ENCODE data around the gene RBM38.
"Not testable (repeated sequence)": the region's sequence is repeated elsewhere in the genome, so short reads cannot be mapped to it uniquely, and the experiment has no call there.

RBM38 gene

DNA sequence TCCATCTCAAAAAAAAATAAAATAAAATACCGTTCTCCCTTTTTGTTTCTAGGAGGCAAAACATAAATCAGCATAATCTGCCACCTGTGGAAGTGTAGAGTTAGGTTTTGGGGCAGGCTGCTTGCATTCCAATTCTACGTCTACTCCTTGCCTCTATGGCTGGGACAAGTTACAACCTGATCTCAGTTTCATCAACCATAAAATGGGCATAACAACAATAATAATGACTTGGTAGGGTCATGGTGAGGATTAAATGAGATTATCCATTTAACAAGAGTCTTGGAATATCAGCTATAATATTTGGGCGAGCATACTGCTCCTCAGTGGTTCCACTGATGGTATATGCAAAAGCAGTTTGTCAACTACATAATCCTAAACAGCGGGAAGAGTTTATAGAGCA lies 43.8 kb upstream of the RBM38 start:
- Histone ChIP-seq H2BK12ac (ENCODE audit: low read length in 2 of 2) (no peak overlapping the region), H2BK5ac (ENCODE audit: low read depth, low read length, poor library complexity, severe bottlenecking) (no peak overlapping the region), H4K91ac (ENCODE audit: low read length) (no peak overlapping the region), H3K27me3 (ENCODE audit: control insufficient read depth in 1 of 2, insufficient read depth in 1 of 2, low read length in 2 of 2) (peaks cover 0 to under 1% of the 10 kb centered on the region in 2 experiments), H3K4me1 (ENCODE audit: control insufficient read depth, insufficient read depth, low read depth, low read length) (peaks cover 3% of the 10 kb centered on the region), H3K4ac (ENCODE audit: low read depth in 1 of 2, low read length in 2 of 2) (no peak overlapping the region), H3K4me3 (ENCODE audit: insufficient read depth in 1 of 2, low read depth in 1 of 2, low read length in 2 of 2) (no peak overlapping the region), H2BK15ac (ENCODE audit: low read depth, poor library complexity, severe bottlenecking) (no peak overlapping the region), H3K36me3 (ENCODE audit: control insufficient read depth in 1 of 2, insufficient read depth in 2 of 2, low read depth in 1 of 2, low read length in 2 of 2) (no peaks in the 10 kb centered on the region), H3K23ac (ENCODE audit: low read length in 2 of 2) (no peak overlapping the region), H3K79me1 (replicated peaks; ENCODE audit: low read length, poor library complexity, severe bottlenecking) (no peaks in the 10 kb centered on the region), H3K27ac (ENCODE audit: low read length, poor library complexity, severe bottlenecking) (no peak overlapping the region), H4K8ac (ENCODE audit: low read length) (no peak overlapping the region), H3K9ac (ENCODE audit: low read length) (no peak overlapping the region), H2AK5ac (ENCODE audit: low read length, severe bottlenecking) (no peak overlapping the region), H3K14ac (ENCODE audit: low read length in 2 of 2) (no peak overlapping the region), H3K4me2 (ENCODE audit: low read length, poor library complexity, severe bottlenecking) (no peak overlapping the region), H2BK120ac (ENCODE audit: low read depth, low read length) (no peak overlapping the region), H3K9me3 (ENCODE audit: control insufficient read depth, low read length) (no peaks in the 10 kb centered on the region), H3K18ac (ENCODE audit: low read depth in 1 of 2, low read length in 2 of 2) (no peak overlapping the region), H2AFZ (ENCODE audit: low read depth, low read length) (no peak overlapping the region)
- WGBS = 88% methylated on average over 2 of the region's 4 CpGs
- DNase-seq = no peak

- DNase-seq; H3K4me2 ChIP-seq (ENCODE audit: low read length, poor library complexity, severe bottlenecking); H2BK5ac ChIP-seq (ENCODE audit: low read depth, low read length, poor library complexity, severe bottlenecking); H3K9me3 ChIP-seq (ENCODE audit: control insufficient read depth, low read length); H3K4me3 ChIP-seq (ENCODE audit: insufficient read depth in 1 of 2, low read depth in 1 of 2, low read length in 2 of 2); H3K79me1 ChIP-seq (replicated peaks; ENCODE audit: low read length, poor library complexity, severe bottlenecking); H3K14ac ChIP-seq (ENCODE audit: low read length in 2 of 2); H2BK120ac ChIP-seq (ENCODE audit: low read depth, low read length); H3K4ac ChIP-seq (ENCODE audit: low read depth in 1 of 2, low read length in 2 of 2); H3K9ac ChIP-seq (ENCODE audit: low read length); H2AK5ac ChIP-seq (ENCODE audit: low read length, severe bottlenecking); H3K23ac ChIP-seq (ENCODE audit: low read length in 2 of 2); H3K27ac ChIP-seq (ENCODE audit: low read length, poor library complexity, severe bottlenecking); H2AFZ ChIP-seq (ENCODE audit: low read depth, low read length); H2BK12ac ChIP-seq (ENCODE audit: low read length in 2 of 2); H3K4me1 ChIP-seq (ENCODE audit: control insufficient read depth, insufficient read depth, low read depth, low read length); H4K8ac ChIP-seq (ENCODE audit: low read length); H2BK15ac ChIP-seq (ENCODE audit: low read depth, poor library complexity, severe bottlenecking); H4K91ac ChIP-seq (ENCODE audit: low read length); H3K18ac ChIP-seq (ENCODE audit: low read depth in 1 of 2, low read length in 2 of 2); H3K36me3 ChIP-seq (ENCODE audit: control insufficient read depth in 1 of 2, insufficient read depth in 2 of 2, low read depth in 1 of 2, low read length in 2 of 2); H3K27me3 ChIP-seq (ENCODE audit: control insufficient read depth in 1 of 2, insufficient read depth in 1 of 2, low read length in 2 of 2): not testable (repeated sequence)
- WGBS = 90% methylated on average over 29 of the region's 47 CpGs
Observed at GRCh38 chr20:57348200-57348921, 42.8 kb upstream of the RBM38 start.

GRCh38 chr20:57348922-57349574 lies 42.1 kb upstream of the RBM38 start:
- not testable (repeated sequence) for H2AK5ac ChIP-seq (ENCODE audit: low read length, severe bottlenecking); H2BK12ac ChIP-seq (ENCODE audit: low read length in 2 of 2); H3K9ac ChIP-seq (ENCODE audit: low read length); H2BK15ac ChIP-seq (ENCODE audit: low read depth, poor library complexity, severe bottlenecking); DNase-seq; H3K14ac ChIP-seq (ENCODE audit: low read length in 2 of 2); H2BK5ac ChIP-seq (ENCODE audit: low read depth, low read length, poor library complexity, severe bottlenecking); H3K4me2 ChIP-seq (ENCODE audit: low read length, poor library complexity, severe bottlenecking); H2BK120ac ChIP-seq (ENCODE audit: low read depth, low read length); H3K23ac ChIP-seq (ENCODE audit: low read length in 2 of 2); H3K27me3 ChIP-seq (ENCODE audit: control insufficient read depth in 1 of 2, insufficient read depth in 1 of 2, low read length in 2 of 2); H3K4ac ChIP-seq (ENCODE audit: low read depth in 1 of 2, low read length in 2 of 2); H4K8ac ChIP-seq (ENCODE audit: low read length); H3K4me3 ChIP-seq (ENCODE audit: insufficient read depth in 1 of 2, low read depth in 1 of 2, low read length in 2 of 2); H3K27ac ChIP-seq (ENCODE audit: low read length, poor library complexity, severe bottlenecking); H3K36me3 ChIP-seq (ENCODE audit: control insufficient read depth in 1 of 2, insufficient read depth in 2 of 2, low read depth in 1 of 2, low read length in 2 of 2); H4K91ac ChIP-seq (ENCODE audit: low read length); H2AFZ ChIP-seq (ENCODE audit: low read depth, low read length); H3K9me3 ChIP-seq (ENCODE audit: control insufficient read depth, low read length); H3K4me1 ChIP-seq (ENCODE audit: control insufficient read depth, insufficient read depth, low read depth, low read length); H3K18ac ChIP-seq (ENCODE audit: low read depth in 1 of 2, low read length in 2 of 2); H3K79me1 ChIP-seq (replicated peaks; ENCODE audit: low read length, poor library complexity, severe bottlenecking)
- WGBS = 95% methylated on average over 19 of the region's 21 CpGs

- H2BK15ac ChIP-seq (ENCODE audit: low read depth, poor library complexity, severe bottlenecking) = no peak overlapping the region
- H4K91ac ChIP-seq (ENCODE audit: low read length) = no peak overlapping the region
- no peak overlapping the region for H3K14ac ChIP-seq (ENCODE audit: low read length in 2 of 2)
- H3K4me3 ChIP-seq (ENCODE audit: insufficient read depth in 1 of 2, low read depth in 1 of 2, low read length in 2 of 2) = no peak overlapping the region
- H3K23ac ChIP-seq (ENCODE audit: low read length in 2 of 2) = no peak overlapping the region
- no peaks in the 10 kb centered on the region for H3K9me3 ChIP-seq (ENCODE audit: control insufficient read depth, low read length)
- H3K4me2 ChIP-seq (ENCODE audit: low read length, poor library complexity, severe bottlenecking) = no peak overlapping the region
- peaks cover 8% of the 10 kb centered on the region for H3K79me1 ChIP-seq (replicated peaks; ENCODE audit: low read length, poor library complexity, severe bottlenecking)
- no peak overlapping the region for H3K4ac ChIP-seq (ENCODE audit: low read depth in 1 of 2, low read length in 2 of 2)
- peaks cover 0 to 4% of the 10 kb centered on the region in 2 experiments for H3K36me3 ChIP-seq (ENCODE audit: control insufficient read depth in 1 of 2, insufficient read depth in 2 of 2, low read depth in 1 of 2, low read length in 2 of 2)
- H3K27me3 ChIP-seq (ENCODE audit: control insufficient read depth in 1 of 2, insufficient read depth in 1 of 2, low read length in 2 of 2) = no peaks in the 10 kb centered on the region
- H4K8ac ChIP-seq (ENCODE audit: low read length) = peak overlapping the region; percentile 84
- H2BK12ac ChIP-seq (ENCODE audit: low read length in 2 of 2) = no peak overlapping the region
- H2AFZ ChIP-seq (ENCODE audit: low read depth, low read length) = no peak overlapping the region
- peak overlapping the region; percentile 68 for H3K9ac ChIP-seq (ENCODE audit: low read length)
- no peak overlapping the region for H3K27ac ChIP-seq (ENCODE audit: low read length, poor library complexity, severe bottlenecking)
- H2AK5ac ChIP-seq (ENCODE audit: low read length, severe bottlenecking) = peak overlapping the region; percentile 26
- H2BK120ac ChIP-seq (ENCODE audit: low read depth, low read length) = no peak overlapping the region
- peaks cover 5% of the 10 kb centered on the region for H3K4me1 ChIP-seq (ENCODE audit: control insufficient read depth, insufficient read depth, low read depth, low read length)
- no peak overlapping the region for H2BK5ac ChIP-seq (ENCODE audit: low read depth, low read length, poor library complexity, severe bottlenecking)
- H3K18ac ChIP-seq (ENCODE audit: low read depth in 1 of 2, low read length in 2 of 2) = no peak overlapping the region
- 100% methylated on average over 3 of the region's 16 CpGs for WGBS
- no peak for DNase-seq
Observed at GRCh38 chr20:57350081-57350710, 41.0 kb upstream of the RBM38 start.

Measured in mesenchymal stem cell (in vitro differentiated cells and primary cell).